Vagina (tissue), 2 donors: ENCODE results near the gene INSC.

Experiments
- POLR2A ChIP-seq, 2 donors: fragments of 450-650 bp; IDR thresholded peaks; one replicate each; pipeline ENCODE4 v1.6.1; 2017; ENCODE audit warnings: antibody characterized with exemption in 2 of 2, mild to moderate bottlenecking in 2 of 2, moderate library complexity in 2 of 2
- POLR2AphosphoS5 ChIP-seq, 2 donors: sonication (generic); formaldehyde crosslinking; IDR thresholded peaks; one replicate each; pipeline ENCODE4 v1.9.0; 2017; ENCODE audit warnings: antibody characterized with exemption in 2 of 2, mild to moderate bottlenecking in 2 of 2, low read depth in 1 of 2; ENCODE audit not compliant: insufficient read depth in 1 of 2
- TF ChIP-seq, protein P1 (sequence below), 3 experiments: fragments of 450-650 bp in 2 of 3; fragments of 200-600 bp in 1 of 3; sonication (generic) in 1 of 3; IDR thresholded peaks; one replicate each; pipeline ENCODE4 v1.5.1; 2017 to 2019; ENCODE audit warnings: antibody characterized with exemption in 3 of 3, mild to moderate bottlenecking in 2 of 3, moderate library complexity in 2 of 3

DNA sequence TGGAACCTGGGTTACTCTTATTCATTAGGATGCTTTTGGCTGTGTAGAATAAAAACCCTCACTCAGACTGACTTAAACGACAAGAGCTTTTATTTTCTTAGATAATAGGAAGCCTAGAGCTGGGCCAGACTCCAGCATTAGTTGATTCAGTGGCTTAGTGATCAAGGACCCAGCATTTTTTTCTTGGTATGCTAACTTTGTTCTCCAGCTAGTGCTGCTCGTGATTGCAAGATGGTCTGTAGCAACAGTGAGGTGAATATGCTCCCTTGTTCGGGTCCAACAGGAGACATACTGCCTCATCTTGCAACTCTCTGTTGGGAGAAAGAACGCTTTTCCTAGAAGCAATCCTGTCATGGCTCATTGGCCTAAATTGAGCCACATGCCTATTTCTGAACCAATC lies 33.4 kb downstream of the INSC start:
- TF ChIP-seq, protein P1, sequence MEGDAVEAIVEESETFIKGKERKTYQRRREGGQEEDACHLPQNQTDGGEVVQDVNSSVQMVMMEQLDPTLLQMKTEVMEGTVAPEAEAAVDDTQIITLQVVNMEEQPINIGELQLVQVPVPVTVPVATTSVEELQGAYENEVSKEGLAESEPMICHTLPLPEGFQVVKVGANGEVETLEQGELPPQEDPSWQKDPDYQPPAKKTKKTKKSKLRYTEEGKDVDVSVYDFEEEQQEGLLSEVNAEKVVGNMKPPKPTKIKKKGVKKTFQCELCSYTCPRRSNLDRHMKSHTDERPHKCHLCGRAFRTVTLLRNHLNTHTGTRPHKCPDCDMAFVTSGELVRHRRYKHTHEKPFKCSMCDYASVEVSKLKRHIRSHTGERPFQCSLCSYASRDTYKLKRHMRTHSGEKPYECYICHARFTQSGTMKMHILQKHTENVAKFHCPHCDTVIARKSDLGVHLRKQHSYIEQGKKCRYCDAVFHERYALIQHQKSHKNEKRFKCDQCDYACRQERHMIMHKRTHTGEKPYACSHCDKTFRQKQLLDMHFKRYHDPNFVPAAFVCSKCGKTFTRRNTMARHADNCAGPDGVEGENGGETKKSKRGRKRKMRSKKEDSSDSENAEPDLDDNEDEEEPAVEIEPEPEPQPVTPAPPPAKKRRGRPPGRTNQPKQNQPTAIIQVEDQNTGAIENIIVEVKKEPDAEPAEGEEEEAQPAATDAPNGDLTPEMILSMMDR (IDR thresholded peaks at IDR 0.05) = no peak
- TF ChIP-seq POLR2AphosphoS5 (IDR thresholded peaks at IDR 0.05; ENCODE audit: insufficient read depth in 1 of 2, low read depth in 1 of 2) (no peak), POLR2A (IDR thresholded peaks at IDR 0.05) (no peak)
